Omental fat pad (tissue), 4 donors: Measurements from ENCODE around the gene POTEG. TPM values are rescaled to one million over a fixed set of nuclear protein-coding genes. Genes with fewer than 3 reads are reported as not detected.
"Not testable (repeated sequence)": the region's sequence is repeated elsewhere in the genome, so short reads cannot be mapped to it uniquely, and the experiment has no call there.

ENCODE experiments used
- ATAC-seq: fragments of 150-250 bp; one replicate; pipeline ENCODE4 v1.9.1; 2016; ENCODE audit warnings: mild to moderate bottlenecking, moderate library complexity; ENCODE audit not compliant: low FRiP score
- DNase-seq: peaks from one replicate; pipeline ENCODE4 v3.0.0-alpha.2; 2019; ENCODE audit warnings: low spot score
- total RNA-seq, 4 donors: library from RNA; depleted of rRNA; stranded (reverse); fragments of >200 nt; gene quantifications; one replicate each; pipeline ENCODE4 v1.1.0, GENCODE V29; 2016

Gene POTEG
- total RNA-seq = not detected

DNA sequence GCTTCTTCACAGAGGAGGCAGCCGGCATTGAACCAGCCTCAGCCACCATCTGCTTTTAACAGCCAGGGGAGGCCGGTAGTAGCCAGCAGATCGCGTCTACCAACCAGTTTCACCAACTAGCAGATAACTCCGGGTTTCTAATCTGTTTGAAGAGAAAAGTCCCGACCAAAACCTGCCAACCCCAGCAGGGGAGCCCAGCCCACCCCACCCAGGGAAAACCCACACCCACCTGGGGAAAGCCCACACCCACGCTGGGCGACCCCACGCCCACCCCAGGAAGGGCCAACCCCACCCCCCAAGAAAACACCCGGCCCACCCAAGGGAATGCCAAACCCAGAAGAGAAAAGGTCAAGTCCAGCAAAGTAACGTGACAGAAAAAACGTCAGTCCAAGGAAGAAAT is at the start of gene POTEG:
Gene POTEG (minus strand): TSS at position 101 of the 400 bp plus-strand sequence. CDS start 52 bp downstream, at position 49.
- ATAC-seq, DNase-seq: not testable (repeated sequence)

DNA sequence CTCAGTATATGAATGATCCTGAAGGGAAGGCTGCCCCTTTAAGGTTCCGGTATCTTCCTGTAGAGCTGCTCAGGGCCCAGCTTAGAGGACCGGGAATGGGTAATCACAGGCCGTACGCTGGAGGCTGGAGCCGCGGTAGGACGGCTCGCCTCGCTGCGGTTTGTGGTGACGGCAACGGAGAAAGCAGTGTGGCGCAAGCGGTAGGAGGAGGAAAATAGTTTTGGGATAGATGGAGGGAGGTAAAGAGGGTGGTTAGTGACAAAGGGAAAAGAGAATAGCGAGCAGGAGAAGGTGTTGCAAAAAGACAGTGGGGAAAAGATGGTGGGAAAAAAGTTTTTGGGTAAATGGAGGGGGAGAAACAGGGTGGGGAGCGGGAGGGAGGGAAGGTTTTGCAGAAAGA is 48.0 kb upstream of the POTEG start:
- ATAC-seq, DNase-seq: not testable (repeated sequence)

DNA sequence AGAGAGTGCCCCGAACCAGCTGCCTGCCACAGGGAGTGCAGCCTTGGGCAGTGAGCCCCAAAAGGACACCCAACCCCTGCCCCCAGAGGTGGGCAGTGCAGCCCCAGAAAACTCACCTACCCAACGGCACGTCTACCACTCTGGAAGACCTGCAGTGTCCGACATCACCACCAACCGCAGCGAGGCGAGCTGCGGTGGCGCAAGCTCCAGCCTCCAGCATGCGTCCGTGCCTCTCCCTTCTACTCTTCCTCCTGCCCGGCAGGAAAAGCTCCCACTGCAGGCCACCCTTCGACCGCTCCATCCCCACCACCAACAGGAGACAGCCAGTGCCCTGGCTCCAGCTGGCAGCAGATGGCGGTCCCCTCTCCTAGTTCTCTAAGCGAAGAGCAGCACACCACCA is 47.3 kb upstream of the POTEG start:
- not testable (repeated sequence) for DNase-seq, ATAC-seq

DNA sequence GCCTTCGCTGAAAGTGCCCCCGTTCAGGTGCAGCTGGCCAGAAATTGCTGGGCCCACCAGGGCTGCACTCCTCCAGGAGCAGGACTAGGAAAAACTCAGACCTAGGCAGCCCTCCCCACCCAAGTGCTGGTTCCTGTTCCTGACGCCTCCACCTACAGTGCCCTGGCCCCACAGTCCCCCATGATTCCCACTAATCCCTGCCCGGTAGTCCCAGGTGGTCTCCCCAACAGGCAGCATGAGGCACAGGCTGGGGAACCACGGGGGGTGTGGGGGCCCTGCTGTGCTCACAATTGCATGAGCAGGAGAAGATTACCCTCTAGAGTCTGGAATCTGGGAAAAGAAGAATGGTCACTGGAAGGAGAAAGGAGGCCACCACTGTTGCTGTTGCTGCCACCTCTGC is 46.4 kb upstream of the POTEG start:
- not testable (repeated sequence) for DNase-seq, ATAC-seq

DNA sequence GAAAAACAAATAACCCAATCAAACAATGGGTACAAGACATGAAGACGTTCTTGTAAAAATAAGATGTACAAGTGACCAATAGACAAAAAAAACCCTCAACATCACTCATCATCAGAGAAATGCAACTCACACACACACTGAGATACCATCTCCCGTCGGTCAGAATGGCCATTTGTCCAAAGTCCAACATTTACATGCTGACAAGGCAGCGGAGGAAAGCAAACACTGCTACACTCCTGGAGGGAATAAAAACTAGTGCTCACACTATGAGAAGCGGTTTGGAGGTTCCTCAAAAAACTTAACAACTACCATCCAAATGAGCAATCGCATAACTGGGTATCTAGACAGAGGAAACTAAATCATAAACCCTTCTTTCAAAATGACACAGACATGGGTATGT is 11.6 kb upstream of the POTEG start:
- not testable (repeated sequence) for DNase-seq, ATAC-seq

DNA sequence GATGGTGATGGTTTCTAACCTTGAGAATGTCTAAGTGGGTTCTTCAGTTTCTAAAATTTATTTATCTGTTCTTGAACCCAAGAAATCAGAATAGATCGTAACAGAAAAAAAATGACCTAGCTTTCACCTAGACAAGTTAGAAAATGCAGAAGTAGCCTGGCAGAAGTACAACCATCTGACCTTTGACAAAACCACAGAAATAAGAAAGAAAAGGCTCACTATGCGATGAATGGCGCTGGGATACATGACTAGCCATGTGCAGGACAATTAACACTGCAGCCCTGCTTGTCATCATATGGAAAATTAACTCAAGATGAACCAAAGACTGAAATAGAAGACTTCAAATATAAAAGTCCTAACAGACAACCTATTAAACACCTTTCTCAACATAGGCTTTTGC is 5.7 kb upstream of the POTEG start:
- ATAC-seq, DNase-seq: not testable (repeated sequence)

DNA sequence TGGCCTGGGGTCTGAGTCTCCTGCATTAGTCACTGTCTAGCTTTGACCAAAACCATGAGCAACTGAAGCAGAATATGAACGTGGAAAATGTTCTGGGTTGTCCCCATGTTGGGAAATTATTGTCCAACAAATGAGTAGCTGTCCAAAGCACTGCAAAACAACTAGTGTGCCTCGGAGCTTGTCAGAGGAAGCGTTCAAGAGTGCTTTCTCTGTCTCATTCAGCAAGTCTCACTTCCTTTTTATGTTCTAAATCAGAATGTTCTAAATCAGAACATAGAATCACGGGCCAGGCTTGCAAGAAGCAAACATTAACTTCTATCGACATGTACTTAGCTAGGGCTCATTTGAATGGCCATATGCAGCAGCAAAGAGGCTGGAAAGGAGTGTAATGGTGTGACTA is 5.1 kb upstream of the POTEG start:
- not testable (repeated sequence) for DNase-seq, ATAC-seq

DNA sequence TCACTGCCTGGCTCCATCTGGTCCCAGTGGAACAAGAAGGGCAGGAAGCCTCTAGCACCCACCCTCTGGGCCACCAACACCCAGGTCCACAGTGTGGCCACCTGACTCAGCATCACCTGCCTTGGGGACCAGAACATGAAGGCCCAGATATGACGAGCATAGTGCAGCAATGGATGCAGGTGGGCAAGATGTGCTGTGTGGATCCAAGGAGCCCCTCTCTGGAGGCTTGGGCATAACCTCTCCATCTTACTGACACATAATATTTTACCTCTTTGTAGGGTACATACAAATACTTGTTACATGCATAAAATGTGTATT is 2.9 kb upstream of the POTEG start:
- not testable (repeated sequence) for ATAC-seq, DNase-seq

DNA sequence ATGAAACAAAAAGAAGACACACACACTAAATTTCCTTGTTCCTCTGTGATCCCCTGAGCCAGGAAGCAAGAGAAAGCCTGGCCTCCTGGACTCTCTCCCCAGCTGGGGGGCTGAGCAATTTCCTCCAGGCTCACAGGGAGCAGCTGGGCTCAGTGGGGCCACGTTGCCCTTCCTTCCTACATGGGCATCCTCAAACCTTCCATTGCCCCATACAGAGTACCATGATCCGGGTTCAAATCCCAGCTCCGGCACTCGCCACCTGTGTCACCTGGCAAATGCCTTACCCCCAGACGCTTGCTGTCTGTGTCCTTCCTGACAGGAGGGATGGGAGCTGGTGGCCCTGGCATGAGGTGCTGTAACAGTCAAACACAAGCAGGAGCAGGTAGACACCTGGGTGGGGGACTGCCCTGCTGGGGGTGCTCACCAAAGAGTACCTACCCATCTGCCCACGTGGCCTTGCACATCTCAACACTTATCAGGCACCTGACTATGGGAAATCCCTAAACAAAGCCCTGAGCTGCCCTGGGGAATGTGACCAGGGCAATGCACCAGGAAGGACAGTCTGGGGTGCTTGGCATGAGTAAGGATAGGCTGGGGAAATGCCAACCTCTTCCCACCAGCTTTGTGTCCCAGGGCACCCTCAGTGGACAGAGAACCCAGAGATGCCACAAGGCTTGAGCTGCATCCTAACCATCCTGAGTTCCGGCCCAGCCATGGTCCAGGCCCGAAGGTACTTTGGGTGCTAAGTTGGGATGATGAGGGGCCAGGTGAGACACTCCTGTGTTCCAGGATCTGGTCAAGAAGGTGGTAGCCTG is 2.4 kb upstream of the POTEG start:
- DNase-seq, ATAC-seq: not testable (repeated sequence)

DNA sequence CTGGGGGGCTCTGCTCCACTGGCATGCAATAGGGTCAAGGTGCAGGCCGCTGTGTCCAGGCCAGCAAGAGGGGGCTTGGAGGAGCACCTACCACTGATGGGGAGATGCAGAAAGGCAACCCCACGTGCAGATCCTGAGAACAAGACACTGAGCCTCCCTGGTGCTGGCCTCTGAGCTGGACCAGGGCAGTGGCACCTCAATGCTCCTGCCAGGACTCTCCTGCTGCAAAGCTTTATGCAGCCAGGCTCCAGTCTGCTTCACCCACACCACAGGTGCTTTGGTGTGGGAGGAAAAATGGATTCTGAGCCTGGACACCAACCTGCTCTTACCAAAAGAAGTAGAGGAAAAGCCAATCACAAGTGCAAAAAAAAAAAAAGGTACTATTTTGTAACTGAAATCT is 1.7 kb upstream of the POTEG start:
- not testable (repeated sequence) for DNase-seq, ATAC-seq

DNA sequence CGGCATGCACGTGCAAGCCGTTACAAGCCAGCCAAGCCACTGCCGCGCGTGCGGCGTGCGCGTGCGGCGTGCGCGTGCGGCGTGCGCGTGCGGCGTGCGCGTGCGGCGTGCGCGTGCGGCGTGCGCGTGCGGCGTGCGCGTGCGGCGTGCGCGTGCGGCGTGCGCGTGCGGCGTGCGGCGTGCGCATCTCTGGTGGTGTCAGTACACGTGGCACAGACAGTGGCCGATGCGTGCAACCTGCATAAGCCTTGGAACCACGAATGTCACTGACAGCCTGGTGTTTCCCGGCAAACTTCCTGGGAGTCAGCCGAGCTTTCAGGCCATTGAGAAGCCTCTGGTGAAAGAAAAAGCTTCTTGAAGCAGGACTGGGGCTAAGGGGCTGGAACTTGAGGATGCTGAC is 750 bp upstream of the POTEG start:
- not testable (repeated sequence) for DNase-seq, ATAC-seq

DNA sequence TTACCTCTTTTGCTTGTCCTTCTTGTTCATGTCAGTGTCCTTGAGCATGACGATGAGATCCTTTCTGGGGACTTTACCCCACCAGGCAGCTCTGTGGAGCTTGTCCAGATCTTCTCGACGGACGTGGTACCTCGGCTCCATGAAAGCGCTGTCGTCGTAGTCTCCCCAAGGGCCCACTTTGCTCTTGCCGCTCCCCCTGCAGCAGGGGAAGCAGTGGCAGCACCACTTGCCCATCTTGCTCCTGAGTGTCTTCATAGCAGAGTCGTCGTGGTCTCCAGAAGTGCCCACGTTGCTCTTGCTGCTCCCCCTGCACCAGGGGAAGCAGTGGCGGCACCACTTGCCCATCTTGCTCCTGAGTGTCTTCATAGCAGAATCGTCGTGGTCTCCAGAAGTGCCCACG is 376 bp downstream of the POTEG start:
- ATAC-seq, DNase-seq: not testable (repeated sequence)

DNA sequence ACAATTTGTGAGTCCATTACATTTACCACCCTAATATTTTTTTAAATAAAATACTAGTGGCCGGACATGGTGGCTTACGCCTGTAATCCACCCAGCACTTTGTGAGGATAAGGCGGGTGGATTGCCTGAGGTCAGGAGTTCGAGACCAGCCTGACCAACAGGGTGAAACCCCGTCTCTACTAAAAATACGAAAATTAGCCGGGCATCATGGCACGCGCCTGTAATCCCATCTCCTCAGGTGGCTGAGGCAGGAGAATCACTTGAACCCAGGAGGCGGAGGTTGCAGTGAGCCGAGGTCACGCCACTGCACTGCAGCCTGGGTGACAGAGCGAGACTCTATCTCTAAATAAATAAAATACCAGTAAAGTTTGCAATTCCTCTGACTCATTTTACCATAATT is 25.6 kb downstream of the POTEG start:
- ATAC-seq, DNase-seq: not testable (repeated sequence)

DNA sequence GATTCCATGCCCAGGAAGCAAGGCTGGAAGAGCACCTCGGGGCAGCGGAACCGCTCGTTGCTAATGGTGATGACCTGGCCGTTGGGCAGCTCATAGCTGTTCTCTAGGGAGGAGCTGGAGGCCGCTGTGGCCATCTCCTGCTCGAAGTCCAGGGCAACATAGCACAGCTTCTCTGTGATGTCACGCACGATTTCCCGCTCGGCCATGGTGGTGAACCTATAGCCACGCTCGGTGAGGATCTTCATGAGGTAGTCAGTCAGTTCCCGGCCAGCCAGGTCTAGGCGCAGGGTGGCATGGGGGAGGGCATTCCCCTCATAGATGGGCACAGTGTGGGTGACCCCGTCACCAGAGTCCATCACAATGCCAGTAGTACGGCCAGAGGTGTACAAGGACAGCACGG is 32.0 kb downstream of the POTEG start:
- ATAC-seq, DNase-seq: not testable (repeated sequence)

DNA sequence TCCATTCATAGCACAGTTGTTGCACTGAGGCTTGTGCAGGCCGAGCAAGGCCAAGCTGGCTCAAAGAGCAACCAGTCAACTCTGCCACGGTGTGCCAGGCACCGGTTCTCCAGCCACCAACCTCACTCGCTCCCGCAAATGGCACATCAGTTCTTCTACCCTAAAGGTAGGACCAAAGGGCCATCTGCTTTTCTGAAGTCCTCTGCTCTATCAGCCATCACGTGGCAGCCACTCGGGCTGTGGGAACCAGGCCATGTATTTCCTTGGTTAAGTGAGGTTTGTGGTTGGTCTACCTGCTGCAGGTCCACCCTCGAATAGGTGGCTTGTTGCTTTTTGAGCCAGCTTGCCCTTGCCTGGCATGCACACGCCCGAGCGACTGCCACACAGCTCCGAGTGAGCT is 39.4 kb downstream of the POTEG start:
- not testable (repeated sequence) for DNase-seq, ATAC-seq

DNA sequence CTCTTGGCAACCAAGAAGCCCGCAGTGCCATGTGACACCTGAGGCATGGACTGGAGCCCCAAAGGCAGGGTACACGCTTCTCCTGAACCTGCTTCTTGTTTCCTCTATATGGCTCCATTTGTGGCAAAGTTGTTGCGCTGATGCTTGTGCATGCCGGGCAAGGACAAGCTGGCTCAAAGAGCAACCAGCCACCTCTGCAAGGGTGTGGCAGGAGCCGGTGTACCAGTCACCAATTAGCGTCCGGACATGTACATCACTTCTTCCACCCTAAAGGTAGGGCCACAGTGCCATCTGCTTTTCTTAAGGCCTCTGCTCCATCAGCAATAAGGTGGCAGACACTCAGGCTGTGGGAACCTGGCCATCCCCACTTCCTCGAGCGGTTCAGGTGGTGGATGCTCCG is 43.9 kb downstream of the POTEG start:
- ATAC-seq, DNase-seq: not testable (repeated sequence)

DNA sequence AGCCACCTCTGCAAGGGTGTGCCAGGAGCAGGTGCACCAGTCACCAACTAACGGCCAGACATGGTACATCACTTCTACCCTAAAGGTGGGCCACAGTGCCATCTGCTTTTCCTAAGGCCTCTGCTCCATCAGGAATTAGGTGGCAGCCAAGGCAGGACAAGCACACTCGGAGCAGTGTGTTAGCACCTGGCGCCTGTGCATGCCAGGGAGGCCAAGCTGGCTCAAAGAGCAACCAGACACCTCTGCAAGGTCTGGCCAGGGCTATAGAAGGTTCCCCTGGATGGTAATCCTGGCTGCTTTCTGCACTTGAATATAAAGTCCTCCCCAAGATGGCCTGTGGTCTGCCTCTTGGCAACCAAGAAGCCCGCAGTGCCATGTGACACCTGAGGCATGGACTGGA is 45.4 kb downstream of the POTEG start:
- ATAC-seq, DNase-seq: not testable (repeated sequence)

DNA sequence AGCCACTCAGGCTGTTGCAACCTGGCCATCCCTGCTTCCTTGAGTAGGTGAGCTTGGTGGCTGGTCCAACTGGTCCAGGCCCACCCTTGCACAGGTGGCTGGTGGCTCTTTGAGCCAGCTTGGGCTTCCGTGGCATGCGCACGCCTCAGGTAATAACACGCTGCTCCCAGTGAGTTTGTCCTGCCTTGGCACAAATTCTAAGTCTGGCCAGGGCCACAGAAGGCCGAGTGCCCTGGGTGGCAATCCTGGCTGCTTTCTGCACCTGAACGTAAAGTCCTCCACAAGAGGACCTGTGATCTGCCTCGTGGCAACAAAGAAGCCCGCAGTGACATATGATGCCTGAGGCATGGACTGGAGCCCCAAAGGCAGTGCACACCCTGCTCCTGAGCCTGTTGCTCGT is 47.1 kb downstream of the POTEG start:
- not testable (repeated sequence) for DNase-seq, ATAC-seq

DNA sequence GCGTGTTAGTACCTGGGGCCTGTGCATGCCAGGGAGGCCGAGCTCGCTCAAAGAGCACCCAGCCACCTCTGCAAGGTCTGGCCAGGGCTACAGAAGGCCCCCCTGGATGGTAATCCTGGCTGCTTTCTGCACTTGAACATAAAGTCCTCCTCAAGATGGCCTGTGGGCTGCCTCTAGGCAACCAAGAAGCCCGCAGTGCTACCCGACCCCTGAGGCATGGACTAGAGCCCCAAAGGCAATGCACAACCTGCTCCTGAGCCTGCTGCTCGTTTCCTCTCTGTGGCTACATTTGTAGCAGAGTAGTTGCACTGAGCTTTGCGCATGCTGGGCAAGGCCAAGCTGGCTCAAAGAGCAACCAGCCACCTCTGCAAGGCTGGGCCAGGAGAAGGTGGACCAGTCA is 47.8 kb downstream of the POTEG start:
- not testable (repeated sequence) for DNase-seq, ATAC-seq

DNA sequence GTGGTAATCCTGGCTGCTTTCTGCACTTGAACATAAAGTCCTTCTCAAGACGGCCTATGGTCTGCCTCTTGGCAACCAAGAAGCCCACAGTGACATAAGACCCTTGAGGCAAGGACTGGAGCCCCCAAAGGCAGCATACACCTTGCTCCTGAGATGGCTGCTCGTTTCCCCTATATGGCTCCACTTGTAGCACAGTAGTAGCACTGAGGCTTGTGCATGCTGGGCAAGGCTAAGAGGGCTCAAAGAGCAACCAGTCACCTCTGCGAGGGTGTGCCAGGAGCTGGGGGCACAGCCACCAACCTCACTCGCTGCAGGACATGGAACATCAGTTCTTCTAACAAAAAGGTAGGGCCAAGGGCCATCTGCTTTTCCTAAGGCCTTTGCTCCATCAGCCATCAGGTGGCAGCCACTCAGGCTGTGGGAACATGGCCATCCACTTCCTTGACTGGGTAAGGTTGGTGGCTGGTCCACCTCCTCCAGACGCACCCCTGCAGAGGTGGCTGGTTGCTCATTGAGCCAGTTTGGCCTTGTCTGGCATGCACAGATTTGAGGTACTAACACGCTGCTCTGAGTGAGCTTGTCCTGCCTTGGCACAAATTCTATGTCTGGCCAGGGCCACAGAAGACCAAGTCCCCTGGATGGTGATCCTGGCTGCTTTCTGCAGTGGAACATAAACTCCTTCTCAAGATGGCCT is 49.9 kb downstream of the POTEG start:
- ATAC-seq, DNase-seq: not testable (repeated sequence)
